ENCODE results near the gene PPFIA3.
"Not testable (repeated sequence)": the region's sequence is repeated elsewhere in the genome, so short reads cannot be mapped to it uniquely, and the experiment has no call there.

Gene PPFIA3

GRCh38 chr19:49125025-49125731, 5.8 kb downstream of the PPFIA3 start:
- DNase-seq (ENCODE audit: low read depth in 2 of 2), result no peak

- no peak for DNase-seq (ENCODE audit: low read depth in 2 of 2)
These were observed 7.2 kb downstream of the PPFIA3 start for GRCh38 chr19:49126575-49126974.

- DNase-seq (ENCODE audit: low read depth in 2 of 2), result not testable (repeated sequence)
These were observed 7.9 kb downstream of the PPFIA3 start for GRCh38 chr19:49127225-49127624.

GRCh38 chr19:49127674-49128544, 8.6 kb downstream of the PPFIA3 start:
- peak; percentile 89 for DNase-seq (ENCODE audit: low read depth in 2 of 2)

- no peak for DNase-seq (ENCODE audit: low read depth in 2 of 2)
These were observed 9.3 kb downstream of the PPFIA3 start for GRCh38 chr19:49128545-49129237.

GRCh38 chr19:49129238-49129583, 9.9 kb downstream of the PPFIA3 start:
- DNase-seq (ENCODE audit: low read depth in 2 of 2), result no peak

- DNase-seq (ENCODE audit: low read depth in 2 of 2), result no peak
These were observed 11.0 kb downstream of the PPFIA3 start for GRCh38 chr19:49130325-49130724.

- no peak for DNase-seq (ENCODE audit: low read depth in 2 of 2)
These were observed 13.7 kb downstream of the PPFIA3 start for GRCh38 chr19:49132974-49133609.

GRCh38 chr19:49133621-49134454, 14.5 kb downstream of the PPFIA3 start:
- DNase-seq (ENCODE audit: low read depth in 2 of 2), result no peak

GRCh38 chr19:49135686-49136085, 16.3 kb downstream of the PPFIA3 start:
- no peak for DNase-seq (ENCODE audit: low read depth in 2 of 2)

- DNase-seq (ENCODE audit: low read depth in 2 of 2), result no peak
These were observed 17.4 kb downstream of the PPFIA3 start for GRCh38 chr19:49136771-49137171.

- DNase-seq (ENCODE audit: low read depth in 2 of 2), result no peak
These were observed 21.6 kb downstream of the PPFIA3 start for GRCh38 chr19:49140951-49141350.

GRCh38 chr19:49141352-49141751, 22.0 kb downstream of the PPFIA3 start:
- DNase-seq (ENCODE audit: low read depth in 2 of 2), result no peak

- DNase-seq (ENCODE audit: low read depth in 2 of 2), result no peak
These were observed 23.6 kb downstream of the PPFIA3 start for GRCh38 chr19:49142866-49143335.

- DNase-seq (ENCODE audit: low read depth in 2 of 2), result peak; percentile 56 to 63
These were observed 26.4 kb downstream of the PPFIA3 start for GRCh38 chr19:49145573-49146407.

GRCh38 chr19:49146408-49146770, 27.0 kb downstream of the PPFIA3 start:
- not testable (repeated sequence) for DNase-seq (ENCODE audit: low read depth in 2 of 2)

- DNase-seq (ENCODE audit: low read depth in 2 of 2), result no peak
These were observed 28.8 kb downstream of the PPFIA3 start for GRCh38 chr19:49148044-49148682.

GRCh38 chr19:49148784-49149651, 29.7 kb downstream of the PPFIA3 start:
- DNase-seq (ENCODE audit: low read depth in 2 of 2), result peak; percentile 43 to 66

- no peak for DNase-seq (ENCODE audit: low read depth in 2 of 2)
These were observed 30.3 kb downstream of the PPFIA3 start for GRCh38 chr19:49149652-49150105.

Measured in stimulated activated CD8-positive, alpha-beta memory T cell treated with anti-CD3 and anti-CD28 coated beads, Interleukin-2, amount 100 ng/mL, for 1 hour (primary cell).